Astrocyte (in vitro differentiated cells and primary cell): Measurements from ENCODE around the gene OR2A12. TPM values are rescaled to one million over a fixed set of nuclear protein-coding genes. Genes with fewer than 3 reads are reported as not detected.

ENCODE experiments used
- DNase-seq: peaks from one replicate; pipeline ENCODE4 v3.0.0-alpha.2; 2010; ENCODE audit warnings: low read depth
- FAIRE-seq: peaks from 2 replicates; lab custom pipeline; 2011; peaks lifted over from hg19 to GRCh38; lab: Jason Lieb, UNC
- H2AFZ ChIP-seq: 2 replicates; pipeline ENCODE4 v1.6.0; 2012; ENCODE audit warnings: low read depth, low read length, inconsistent platforms
- H3K27ac ChIP-seq: 2 replicates; pipeline ENCODE4 v1.5.1; 2011; ENCODE audit warnings: low read depth, low read length, inconsistent platforms
- H3K27me3 ChIP-seq: 2 replicates; pipeline ENCODE4 v1.6.0; 2011; ENCODE audit warnings: low read length, inconsistent platforms; ENCODE audit not compliant: insufficient read depth
- H3K36me3 ChIP-seq: 2 replicates; pipeline ENCODE4 v1.5.1; 2011; ENCODE audit warnings: low read length, inconsistent platforms; ENCODE audit not compliant: insufficient read depth
- H3K4me1 ChIP-seq: 2 replicates; pipeline ENCODE4 v1.5.1; 2011; ENCODE audit warnings: low read length, inconsistent platforms; ENCODE audit not compliant: insufficient read depth
- H3K4me2 ChIP-seq: 2 replicates; pipeline ENCODE4 v1.6.0; 2012; ENCODE audit warnings: low read length, inconsistent platforms
- H3K4me3 ChIP-seq: 2 replicates; pipeline ENCODE4 v1.5.1; 2011; ENCODE audit warnings: low read depth, mild to moderate bottlenecking, low read length, inconsistent platforms; ENCODE audit not compliant: insufficient read depth
- H3K79me2 ChIP-seq: 2 replicates; pipeline ENCODE4 v1.6.0; 2012; ENCODE audit warnings: mild to moderate bottlenecking, low read length, inconsistent platforms; ENCODE audit not compliant: insufficient read depth
- H3K9ac ChIP-seq: 2 replicates; pipeline ENCODE4 v1.6.0; 2012; ENCODE audit warnings: mild to moderate bottlenecking, low read length, inconsistent platforms
- H3K9me3 ChIP-seq: 2 replicates; pipeline ENCODE4 v1.5.1; 2012; ENCODE audit warnings: low read depth, mild to moderate bottlenecking, low read length, inconsistent platforms; ENCODE audit not compliant: insufficient read depth
- H4K20me1 ChIP-seq: 2 replicates; pipeline ENCODE4 v1.6.0; 2012; ENCODE audit warnings: low read length, inconsistent platforms; ENCODE audit not compliant: insufficient read depth
- H3K27ac Mint-ChIP-seq: one replicate; pipeline ENCODE4 v1.8.0; 2021; ENCODE audit warnings: mild to moderate bottlenecking, mixed read lengths; ENCODE audit not compliant: unreplicated experiment
- H3K27me3 Mint-ChIP-seq: one replicate; pipeline ENCODE4 v1.8.0; 2021; ENCODE audit warnings: low read depth, mixed read lengths; ENCODE audit not compliant: unreplicated experiment
- H3K36me3 Mint-ChIP-seq: one replicate; pipeline ENCODE4 v1.8.0; 2021; ENCODE audit warnings: low read depth, mixed read lengths; ENCODE audit not compliant: unreplicated experiment
- H3K4me1 Mint-ChIP-seq: one replicate; pipeline ENCODE4 v1.8.0; 2021; ENCODE audit warnings: low read depth, mixed read lengths; ENCODE audit not compliant: unreplicated experiment
- H3K4me3 Mint-ChIP-seq: one replicate; pipeline ENCODE4 v1.8.0; 2021; ENCODE audit warnings: mild to moderate bottlenecking, moderate library complexity, mixed read lengths; ENCODE audit not compliant: unreplicated experiment
- H3K9me3 Mint-ChIP-seq: one replicate; pipeline ENCODE4 v1.8.0; 2021; ENCODE audit warnings: mild to moderate bottlenecking, mixed read lengths; ENCODE audit not compliant: unreplicated experiment
- EZH2 ChIP-seq: IDR thresholded peaks from 2 replicates; pipeline ENCODE4 v1.6.1; 2012; ENCODE audit warnings: mild to moderate bottlenecking, low read length, inconsistent platforms; ENCODE audit not compliant: insufficient read depth
- total RNA-seq: library from RNA; stranded (reverse); gene quantifications from 2 replicates; pipeline ENCODE4 v1.2.1, GENCODE V29; 2021
- TF ChIP-seq, protein P1 (sequence below): IDR thresholded peaks from 2 replicates; pipeline ENCODE4 v1.5.1; 2011; ENCODE audit warnings: low read depth, mild to moderate bottlenecking, inconsistent platforms, low read length, moderate library complexity; ENCODE audit not compliant: insufficient read depth

Gene OR2A12
- total RNA-seq, 1 donor from 2014 or later = not detected

DNA sequence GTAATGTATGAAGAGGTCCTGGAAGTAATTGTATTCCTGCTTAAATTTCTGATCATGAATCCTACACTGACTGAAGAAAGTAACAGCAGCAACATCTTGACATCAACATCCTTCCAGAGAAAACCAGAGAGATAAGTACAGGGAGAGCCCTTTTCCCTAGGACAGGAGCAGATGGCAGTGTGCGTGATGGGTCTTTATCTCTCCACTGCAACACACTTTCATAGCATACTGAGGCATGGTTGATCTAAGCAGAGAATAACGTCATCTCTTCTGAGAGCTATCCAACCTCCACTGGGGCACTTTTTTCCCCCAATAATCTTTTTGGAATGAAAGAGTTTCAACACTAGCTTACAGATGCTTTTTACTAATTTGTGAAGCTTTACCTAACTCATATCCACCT, 16.1 kb upstream of the OR2A12 start:
- Mint-ChIP-seq H3K4me3 (no peak overlapping the region), H3K4me1 (no peaks in the 10 kb centered on the region), H3K27me3 (no peaks in the 10 kb centered on the region), H3K9me3 (peaks cover 2% of the 10 kb centered on the region), H3K27ac (no peak overlapping the region), H3K36me3 (no peaks in the 10 kb centered on the region)
- no peaks in the 10 kb centered on the region for H3K9me3 ChIP-seq
- TF ChIP-seq, protein P1, sequence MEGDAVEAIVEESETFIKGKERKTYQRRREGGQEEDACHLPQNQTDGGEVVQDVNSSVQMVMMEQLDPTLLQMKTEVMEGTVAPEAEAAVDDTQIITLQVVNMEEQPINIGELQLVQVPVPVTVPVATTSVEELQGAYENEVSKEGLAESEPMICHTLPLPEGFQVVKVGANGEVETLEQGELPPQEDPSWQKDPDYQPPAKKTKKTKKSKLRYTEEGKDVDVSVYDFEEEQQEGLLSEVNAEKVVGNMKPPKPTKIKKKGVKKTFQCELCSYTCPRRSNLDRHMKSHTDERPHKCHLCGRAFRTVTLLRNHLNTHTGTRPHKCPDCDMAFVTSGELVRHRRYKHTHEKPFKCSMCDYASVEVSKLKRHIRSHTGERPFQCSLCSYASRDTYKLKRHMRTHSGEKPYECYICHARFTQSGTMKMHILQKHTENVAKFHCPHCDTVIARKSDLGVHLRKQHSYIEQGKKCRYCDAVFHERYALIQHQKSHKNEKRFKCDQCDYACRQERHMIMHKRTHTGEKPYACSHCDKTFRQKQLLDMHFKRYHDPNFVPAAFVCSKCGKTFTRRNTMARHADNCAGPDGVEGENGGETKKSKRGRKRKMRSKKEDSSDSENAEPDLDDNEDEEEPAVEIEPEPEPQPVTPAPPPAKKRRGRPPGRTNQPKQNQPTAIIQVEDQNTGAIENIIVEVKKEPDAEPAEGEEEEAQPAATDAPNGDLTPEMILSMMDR = no peak
- no peak for TF ChIP-seq EZH2
- no peak for DNase-seq
- no peaks in the 10 kb centered on the region for H3K27me3 ChIP-seq
- no peak overlapping the region for H2AFZ ChIP-seq
- no peaks in the 10 kb centered on the region for H3K36me3 ChIP-seq
- no peaks in the 10 kb centered on the region for H4K20me1 ChIP-seq
- H3K9ac ChIP-seq = no peak overlapping the region
- H3K79me2 ChIP-seq = no peaks in the 10 kb centered on the region
- H3K4me1 ChIP-seq = no peaks in the 10 kb centered on the region
- H3K27ac ChIP-seq = no peak overlapping the region
- no peak for FAIRE-seq
- no peak overlapping the region for H3K4me2 ChIP-seq
- no peak overlapping the region for H3K4me3 ChIP-seq

DNA sequence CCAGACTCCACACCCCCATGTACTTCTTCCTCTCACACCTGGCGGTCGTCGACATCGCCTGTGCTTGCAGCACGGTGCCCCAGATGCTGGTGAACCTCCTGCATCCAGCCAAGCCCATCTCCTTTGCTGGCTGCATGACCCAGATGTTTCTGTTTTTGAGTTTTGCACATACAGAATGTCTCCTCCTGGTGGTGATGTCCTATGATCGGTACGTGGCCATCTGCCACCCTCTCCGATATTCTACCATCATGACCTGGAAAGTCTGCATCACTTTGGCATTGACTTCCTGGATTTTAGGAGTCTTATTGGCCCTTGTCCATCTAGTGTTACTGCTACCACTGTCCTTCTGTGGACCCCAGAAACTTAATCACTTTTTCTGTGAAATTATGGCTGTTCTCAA, 11.7 kb upstream of the OR2A12 start:
- Mint-ChIP-seq H3K9me3 (peaks cover 3% of the 10 kb centered on the region), H3K4me1 (no peaks in the 10 kb centered on the region), H3K36me3 (no peaks in the 10 kb centered on the region), H3K27me3 (no peaks in the 10 kb centered on the region), H3K27ac (no peak overlapping the region), H3K4me3 (no peak overlapping the region)
- FAIRE-seq (no peak), DNase-seq (no peak)
- Histone ChIP-seq H3K27me3 (no peaks in the 10 kb centered on the region), H3K4me2 (no peak overlapping the region), H2AFZ (no peak overlapping the region), H3K4me1 (no peaks in the 10 kb centered on the region), H4K20me1 (no peaks in the 10 kb centered on the region), H3K9ac (no peak overlapping the region), H3K36me3 (no peaks in the 10 kb centered on the region), H3K4me3 (no peak overlapping the region), H3K9me3 (no peaks in the 10 kb centered on the region), H3K27ac (no peak overlapping the region), H3K79me2 (no peaks in the 10 kb centered on the region)
- TF ChIP-seq, protein P1 = no peak
- TF ChIP-seq EZH2 = no peak

DNA sequence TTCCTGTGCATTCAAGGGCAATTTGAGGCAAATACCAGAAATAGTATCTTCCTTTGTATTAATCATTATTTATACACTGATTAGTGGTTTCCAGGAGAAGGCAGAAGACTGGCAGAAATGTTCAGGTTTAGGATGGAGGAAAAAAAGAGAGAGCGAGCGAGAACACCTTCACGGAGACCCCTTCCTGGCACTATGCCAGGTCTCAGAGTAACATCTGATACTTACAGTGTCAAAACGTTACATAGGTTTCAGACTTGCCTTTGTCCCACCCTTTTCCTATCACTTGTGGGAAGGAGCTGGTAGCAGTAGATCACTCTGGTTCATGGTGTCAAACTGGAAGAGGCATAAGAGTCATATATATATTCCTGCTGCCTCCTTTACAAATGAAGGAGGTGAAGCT, 652 bp downstream of the OR2A12 start:
- H3K36me3 ChIP-seq = no peaks in the 10 kb centered on the region
- no peak overlapping the region for H3K27ac Mint-ChIP-seq

More for the DNA sequence above, 652 bp downstream of the OR2A12 start:
- Histone ChIP-seq H3K4me2 (no peak overlapping the region), H3K9me3 (no peaks in the 10 kb centered on the region), H3K4me3 (no peak overlapping the region), H3K4me1 (no peaks in the 10 kb centered on the region), H3K9ac (no peak overlapping the region), H3K27ac (no peak overlapping the region), H4K20me1 (no peaks in the 10 kb centered on the region), H2AFZ (no peak overlapping the region), H3K27me3 (no peaks in the 10 kb centered on the region), H3K79me2 (no peaks in the 10 kb centered on the region)
- no peaks in the 10 kb centered on the region for H3K36me3 Mint-ChIP-seq
- no peaks in the 10 kb centered on the region for H3K4me1 Mint-ChIP-seq
- no peak overlapping the region for H3K4me3 Mint-ChIP-seq
- DNase-seq = no peak
- FAIRE-seq = no peak
- H3K9me3 Mint-ChIP-seq = no peaks in the 10 kb centered on the region
- TF ChIP-seq EZH2 = no peak
- TF ChIP-seq, protein P1 = no peak
- H3K27me3 Mint-ChIP-seq = peaks cover 5% of the 10 kb centered on the region
